Bronchial epithelial cell (primary cell): ENCODE measurements around the gene GK2. TPM values are rescaled to one million over a fixed set of nuclear protein-coding genes. Genes with fewer than 3 reads are reported as not detected.

Experiments
- DNase-seq: peaks from one replicate; pipeline ENCODE4 v3.0.0-alpha.2; 2010; ENCODE audit warnings: low read depth
- FAIRE-seq: peaks from 2 replicates; lab custom pipeline; 2011; peaks lifted over from hg19 to GRCh38; lab: Jason Lieb, UNC
- H3K27me3 ChIP-seq: 2 replicates; pipeline ENCODE4 v1.5.1; 2011; ENCODE audit warnings: low read length; ENCODE audit not compliant: control insufficient read depth, insufficient read depth
- H3K36me3 ChIP-seq: 2 replicates; pipeline ENCODE4 v1.5.1; 2011; ENCODE audit warnings: low read length; ENCODE audit not compliant: control insufficient read depth, insufficient read depth
- H3K4me3 ChIP-seq: 2 replicates; pipeline ENCODE4 v1.5.1; 2011; ENCODE audit warnings: mild to moderate bottlenecking, low read depth, low read length, control low read depth
- CTCF ChIP-seq: IDR thresholded peaks from 2 replicates; pipeline ENCODE4 v1.5.1; 2011; ENCODE audit warnings: mild to moderate bottlenecking, moderate library complexity, low read length, control low read depth, inconsistent platforms; ENCODE audit not compliant: insufficient read depth, severe bottlenecking
- total RNA-seq: library from RNA; depleted of rRNA; stranded (reverse); fragments of >200 nt; gene quantifications from 2 replicates; pipeline ENCODE4 v1.2.1, GENCODE V29; 2014

GK2 gene
- total RNA-seq, 1 donor from 2014 or later = not detected

GRCh38 chr4:79362626-79363025, 45.4 kb downstream of the GK2 start:
- FAIRE-seq (no peak), DNase-seq (no peak)
- H3K27me3 ChIP-seq = no peaks in the 10 kb centered on the region
- no peaks in the 10 kb centered on the region for H3K36me3 ChIP-seq
- no peak for TF ChIP-seq CTCF
- H3K4me3 ChIP-seq = no peak overlapping the region

- DNase-seq = no peak
- Histone ChIP-seq H3K4me3 (no peak overlapping the region), H3K27me3 (no peaks in the 10 kb centered on the region), H3K36me3 (no peaks in the 10 kb centered on the region)
- TF ChIP-seq CTCF = no peak
- no peak for FAIRE-seq
Measured at GRCh38 chr4:79360006-79360405, 48.0 kb downstream of the GK2 start.

- no peak for DNase-seq
- Histone ChIP-seq H3K4me3 (no peak overlapping the region), H3K36me3 (no peaks in the 10 kb centered on the region), H3K27me3 (no peaks in the 10 kb centered on the region)
- TF ChIP-seq CTCF = no peak
- FAIRE-seq = no peak
Measured at GRCh38 chr4:79358438-79358837, 49.6 kb downstream of the GK2 start.

- DNase-seq = no peak
- no peak for FAIRE-seq
- no peaks in the 10 kb centered on the region for H3K27me3 ChIP-seq
- H3K4me3 ChIP-seq = no peak overlapping the region
- TF ChIP-seq CTCF = no peak
- H3K36me3 ChIP-seq = no peaks in the 10 kb centered on the region
Measured at GRCh38 chr4:79357365-79357764, 50.7 kb downstream of the GK2 start.

Other genes starting within 250 kb of the GK2 start
- gene NAA11, start 82.2 kb downstream of the GK2 start, total RNA-seq = not detected in 2 replicates